Natural killer cell (primary cell): Measurements from ENCODE around the gene CAB39. TPM values are rescaled to one million over a fixed set of nuclear protein-coding genes. Genes with fewer than 3 reads are reported as not detected.

Experiments
- ATAC-seq, 3 donors: fragments of 150-1000 bp in 2 of 3; fragments of 200-7000 bp in 1 of 3; cut with Tn5 transposase; 1 replicate in 1 of 3; 2 replicates in 2 of 3; pipeline ENCODE4 v1.10.0; 2021; ENCODE audit warnings: mild to moderate bottlenecking in 2 of 3, moderate library complexity in 2 of 3
- DNase-seq, 2 donors: peaks; one replicate each; pipeline versions ENCODE4 v3.0.0 to v3.0.0-alpha.2; 2013 to 2021; ENCODE audit warnings: mixed read lengths in 1 of 2
- H3K27ac ChIP-seq: one replicate; pipeline ENCODE4 v1.5.1; 2013; ENCODE audit warnings: mild to moderate bottlenecking, low read length
- H3K27me3 ChIP-seq: one replicate; pipeline ENCODE4 v1.6.1; 2013; ENCODE audit warnings: low read length; ENCODE audit not compliant: control insufficient read depth, insufficient read depth
- H3K36me3 ChIP-seq: one replicate; pipeline ENCODE4 v1.6.1; 2013; ENCODE audit warnings: low read length; ENCODE audit not compliant: control insufficient read depth, insufficient read depth
- H3K4me1 ChIP-seq: one replicate; pipeline ENCODE4 v1.6.1; 2013; ENCODE audit warnings: low read length; ENCODE audit not compliant: control insufficient read depth, insufficient read depth
- H3K4me3 ChIP-seq: one replicate; pipeline ENCODE4 v1.5.1; 2013; ENCODE audit warnings: low read length
- H3K9me3 ChIP-seq: one replicate; pipeline ENCODE4 v1.6.1; 2013; ENCODE audit warnings: low read length; ENCODE audit not compliant: control insufficient read depth, insufficient read depth
- H3K27ac Mint-ChIP-seq, 2 donors: one replicate each; pipeline ENCODE4 v1.8.0; 2022; ENCODE audit warnings: mild to moderate bottlenecking in 2 of 2, mixed read lengths in 2 of 2, moderate library complexity in 1 of 2
- H3K27me3 Mint-ChIP-seq, 2 donors: one replicate each; pipeline ENCODE4 v1.8.0; 2022; ENCODE audit warnings: low read depth in 2 of 2, mixed read lengths in 2 of 2
- H3K36me3 Mint-ChIP-seq: one replicate; pipeline ENCODE4 v1.8.0; 2022; ENCODE audit warnings: mixed read lengths
- H3K4me1 Mint-ChIP-seq, 2 donors: one replicate each; pipeline ENCODE4 v1.8.0; 2022; ENCODE audit warnings: mixed read lengths in 2 of 2
- H3K4me3 Mint-ChIP-seq: one replicate; pipeline ENCODE4 v1.8.0; 2022; ENCODE audit warnings: mild to moderate bottlenecking, moderate library complexity, mixed read lengths
- H3K9me3 Mint-ChIP-seq, 2 donors: one replicate each; pipeline ENCODE4 v1.8.0; 2022; ENCODE audit warnings: mixed read lengths in 2 of 2
- WGBS: methylation state at CpG from one replicate; pipeline ENCODE4 v1.1.7; 2013; ENCODE audit warnings: missing lambda C conversion rate; ENCODE audit not compliant: insufficient coverage; 5-methylcytosine and 5-hydroxymethylcytosine counted together
- intact Hi-C: fragments of 100-400 bp; cut with micrococcal nuclease; formaldehyde crosslinking; loops from one replicate; pipeline ENCODE4 v1.14.2; 2022
- total RNA-seq, 4 donors: library from RNA; stranded (reverse); fragments of 120-200 nt in 1 of 4; gene quantifications; one replicate each; pipeline versions ENCODE4 v1.2.3 to v1.2.4, GENCODE V29; 2013 to 2022
- TF ChIP-seq, protein P1 (sequence below): fragments of 200-600 bp; IDR thresholded peaks from one replicate; pipeline ENCODE4 v1.8.0; 2022; ENCODE audit warnings: antibody characterized with exemption

CAB39 gene
- total RNA-seq, 3 donors from 2014 or later (not counting 1 experiment from before 2014, with no cell fraction given): 75.4 to 96.5 (median 90.5) TPM

DNA sequence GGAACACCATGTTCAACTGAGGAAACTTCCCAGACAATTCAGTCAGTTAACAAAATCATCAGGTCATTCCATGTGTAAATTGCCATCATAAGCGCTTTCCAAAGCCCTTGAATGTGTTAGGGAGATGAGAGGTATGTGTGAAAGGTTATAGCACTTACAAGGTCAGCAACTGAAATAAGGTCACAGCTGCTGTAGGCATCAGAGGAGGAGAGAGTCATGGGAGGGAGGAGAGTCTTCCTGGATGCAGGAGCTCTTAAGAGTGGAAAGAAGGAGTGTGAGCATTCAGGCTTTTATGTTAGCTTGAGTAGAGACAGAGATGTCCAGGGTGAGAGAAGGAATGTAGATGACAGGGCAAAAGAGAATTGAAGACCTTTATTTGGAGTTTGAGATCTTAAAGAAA is 67.0 kb downstream of the CAB39 start:
- Mint-ChIP-seq H3K4me1 (peaks cover 61 to 81% of the 10 kb centered on the region in 2 donors), H3K4me3 (peak overlapping the region; percentile 57), H3K9me3 (no peaks in the 10 kb centered on the region), H3K36me3 (no peaks in the 10 kb centered on the region), H3K27ac (peak overlapping the region; percentile 60 to 80), H3K27me3 (no peaks in the 10 kb centered on the region)
- DNase-seq (no peak), ATAC-seq (no peak)
- Histone ChIP-seq H3K4me3 (no peak overlapping the region), H3K27me3 (no peaks in the 10 kb centered on the region), H3K4me1 (peaks cover 40% of the 10 kb centered on the region), H3K36me3 (peaks cover 5% of the 10 kb centered on the region), H3K27ac (no peak overlapping the region), H3K9me3 (no peaks in the 10 kb centered on the region)
- TF ChIP-seq, protein P1, sequence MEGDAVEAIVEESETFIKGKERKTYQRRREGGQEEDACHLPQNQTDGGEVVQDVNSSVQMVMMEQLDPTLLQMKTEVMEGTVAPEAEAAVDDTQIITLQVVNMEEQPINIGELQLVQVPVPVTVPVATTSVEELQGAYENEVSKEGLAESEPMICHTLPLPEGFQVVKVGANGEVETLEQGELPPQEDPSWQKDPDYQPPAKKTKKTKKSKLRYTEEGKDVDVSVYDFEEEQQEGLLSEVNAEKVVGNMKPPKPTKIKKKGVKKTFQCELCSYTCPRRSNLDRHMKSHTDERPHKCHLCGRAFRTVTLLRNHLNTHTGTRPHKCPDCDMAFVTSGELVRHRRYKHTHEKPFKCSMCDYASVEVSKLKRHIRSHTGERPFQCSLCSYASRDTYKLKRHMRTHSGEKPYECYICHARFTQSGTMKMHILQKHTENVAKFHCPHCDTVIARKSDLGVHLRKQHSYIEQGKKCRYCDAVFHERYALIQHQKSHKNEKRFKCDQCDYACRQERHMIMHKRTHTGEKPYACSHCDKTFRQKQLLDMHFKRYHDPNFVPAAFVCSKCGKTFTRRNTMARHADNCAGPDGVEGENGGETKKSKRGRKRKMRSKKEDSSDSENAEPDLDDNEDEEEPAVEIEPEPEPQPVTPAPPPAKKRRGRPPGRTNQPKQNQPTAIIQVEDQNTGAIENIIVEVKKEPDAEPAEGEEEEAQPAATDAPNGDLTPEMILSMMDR: no peak
- 100% methylated on average over 1 of the region's 1 CpG for WGBS
- intact Hi-C loops: no loop called here

DNA sequence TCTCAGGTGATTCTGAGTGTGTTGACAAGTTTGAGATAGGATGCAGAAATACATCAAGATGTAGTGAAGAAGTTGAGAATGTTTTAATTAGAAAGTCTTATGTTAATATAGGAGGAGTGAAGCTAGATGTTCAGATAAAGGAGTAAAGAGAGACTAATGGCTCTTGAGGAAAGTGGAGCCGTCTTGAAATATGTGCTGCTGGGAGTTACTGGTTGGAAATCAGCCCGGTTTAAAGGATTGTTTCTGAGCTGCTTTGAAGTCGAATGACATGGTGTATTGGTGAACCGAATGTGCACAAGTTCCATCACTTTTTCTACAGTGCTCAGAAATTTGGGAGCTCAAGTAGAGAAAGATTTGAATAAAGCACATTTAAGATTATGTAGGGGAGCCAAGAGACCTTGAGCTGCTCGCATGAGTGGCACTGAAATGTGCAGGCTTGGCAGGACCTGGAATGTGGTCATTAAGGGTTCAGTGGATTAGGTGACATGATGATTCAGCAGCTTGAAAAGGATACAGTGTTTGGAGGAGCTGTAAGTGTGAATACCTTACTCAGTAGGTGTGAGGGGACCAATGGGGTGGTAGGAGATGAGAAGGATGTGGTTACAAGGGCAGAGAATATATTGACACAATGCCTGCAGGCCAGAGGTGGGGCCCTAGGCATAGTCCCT is 68.6 kb downstream of the CAB39 start:
- H3K36me3 Mint-ChIP-seq: no peaks in the 10 kb centered on the region
- no peak overlapping the region for H3K27ac ChIP-seq
- no peaks in the 10 kb centered on the region for H3K9me3 ChIP-seq
- H3K27me3 Mint-ChIP-seq: no peaks in the 10 kb centered on the region
- DNase-seq: peak; percentile 51 to 76
- H3K4me1 ChIP-seq: peaks cover 46% of the 10 kb centered on the region
- 68% methylated on average over 5 of the region's 5 CpGs for WGBS
- TF ChIP-seq, protein P1: no peak
- no peaks in the 10 kb centered on the region for H3K27me3 ChIP-seq
- H3K36me3 ChIP-seq: peaks cover 5% of the 10 kb centered on the region
- H3K27ac Mint-ChIP-seq: peak overlapping the region; percentile 54 to 67
- H3K4me3 ChIP-seq: no peak overlapping the region
- peaks cover 69 to 82% of the 10 kb centered on the region in 2 donors for H3K4me1 Mint-ChIP-seq
- intact Hi-C loops: loop anchor here (1.0 kb wide), 3 partner anchors 13 to 24 kb away; no protein-coding TSS in a partner anchor
- ATAC-seq: peak; percentile 91 to 96 (median 93)
- peak overlapping the region; percentile 67 for H3K4me3 Mint-ChIP-seq
- H3K9me3 Mint-ChIP-seq: no peaks in the 10 kb centered on the region

DNA sequence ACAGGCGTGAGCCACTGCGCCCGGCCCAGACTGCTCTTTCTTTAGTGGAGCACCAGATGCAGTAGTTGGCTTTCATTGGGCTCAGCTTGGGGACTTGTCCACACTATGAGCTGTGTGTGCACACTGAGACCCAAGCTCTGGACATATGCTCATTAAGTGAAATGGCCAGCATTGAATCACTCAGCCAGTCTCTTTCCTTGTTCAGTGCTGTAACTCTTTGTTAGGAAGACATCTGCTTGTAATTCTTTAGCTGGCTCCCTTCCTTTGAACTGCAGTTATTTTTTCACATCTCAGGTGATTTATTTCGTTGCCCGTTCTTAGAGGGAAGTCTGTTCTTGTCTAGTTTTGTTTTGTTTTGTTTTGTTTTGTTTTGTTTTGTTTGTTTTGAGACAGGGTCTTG is 70.5 kb downstream of the CAB39 start:
- H3K36me3 ChIP-seq: peaks cover 4% of the 10 kb centered on the region
- Mint-ChIP-seq H3K4me1 (peaks cover 80 to 86% of the 10 kb centered on the region in 2 donors), H3K36me3 (no peaks in the 10 kb centered on the region), H3K27me3 (no peaks in the 10 kb centered on the region), H3K4me3 (no peak overlapping the region), H3K9me3 (no peaks in the 10 kb centered on the region), H3K27ac (no peak overlapping the region)
- no peak overlapping the region for H3K4me3 ChIP-seq
- WGBS: 93% methylated on average over 5 of the region's 5 CpGs
- TF ChIP-seq, protein P1: no peak
- no peaks in the 10 kb centered on the region for H3K27me3 ChIP-seq
- DNase-seq: no peak
- H3K9me3 ChIP-seq: no peaks in the 10 kb centered on the region
- intact Hi-C loops: no loop called here
- ATAC-seq: no peak
- no peak overlapping the region for H3K27ac ChIP-seq
- peaks cover 41% of the 10 kb centered on the region for H3K4me1 ChIP-seq
